Naive thymus-derived CD4-positive, alpha-beta T cell (primary cell): Measurements from ENCODE around the gene BRDT. TPM values are rescaled to one million over a fixed set of nuclear protein-coding genes. Genes with fewer than 3 reads are reported as not detected.

Experiments
- ATAC-seq: fragments of 150-1000 bp; cut with Tn5 transposase; 2 replicates; pipeline ENCODE4 v1.10.0; 2021; ENCODE audit warnings: mild to moderate bottlenecking, moderate library complexity
- CTCF ChIA-PET: fragments of 350-600 bp; sonication (Branson Sonifier 250); formaldehyde crosslinking; loops from one replicate; lab custom pipeline; 2021; ENCODE audit warnings: antibody characterized with exemption; lab: Charles Lee
- POLR2A ChIA-PET: fragments of 350-600 bp; sonication (Branson Sonifier 250); formaldehyde crosslinking; loops from one replicate; lab custom pipeline; 2021; ENCODE audit warnings: antibody characterized with exemption, inconsistent platforms; lab: Charles Lee
- DNase-seq, 9 donors: peaks; one replicate each; pipeline versions ENCODE4 v3.0.0 to v3.0.0-alpha.2; 2020 to 2022; ENCODE audit warnings: mixed read lengths in 1 of 9
- H3K27ac ChIP-seq: one replicate; pipeline ENCODE4 v1.7.0; 2013; ENCODE audit warnings: mild to moderate bottlenecking, low read depth, low read length, moderate library complexity
- H3K27me3 ChIP-seq, 2 donors: one replicate each; pipeline ENCODE4 v1.7.0; 2013; ENCODE audit warnings: low read length in 2 of 2, mild to moderate bottlenecking in 2 of 2, moderate library complexity in 2 of 2; ENCODE audit not compliant: control insufficient read depth in 2 of 2, insufficient read depth in 2 of 2
- H3K36me3 ChIP-seq, 3 experiments: 1 replicate in 2 of 3; 2 replicates in 1 of 3; pipeline ENCODE4 v1.7.0; 2013; ENCODE audit warnings: low read length in 3 of 3, mild to moderate bottlenecking in 3 of 3, moderate library complexity in 1 of 3; ENCODE audit not compliant: insufficient read depth in 3 of 3, control insufficient read depth in 2 of 3
- H3K4me1 ChIP-seq, 2 donors: one replicate each; pipeline ENCODE4 v1.7.0; 2013; ENCODE audit warnings: low read length in 2 of 2, mild to moderate bottlenecking in 2 of 2, moderate library complexity in 1 of 2; ENCODE audit not compliant: control insufficient read depth in 2 of 2, insufficient read depth in 2 of 2
- H3K4me3 ChIP-seq: 2 replicates; pipeline ENCODE4 v1.7.0; 2013; ENCODE audit warnings: mild to moderate bottlenecking, low read length
- H3K9me3 ChIP-seq, 3 experiments: 1 replicate in 2 of 3; 2 replicates in 1 of 3; pipeline ENCODE4 v1.7.0; 2013; ENCODE audit warnings: low read length in 3 of 3; ENCODE audit not compliant: control insufficient read depth in 2 of 3
- H3K27ac Mint-ChIP-seq, 9 donors: one replicate each; pipeline ENCODE4 v1.8.0; 2020 to 2022; ENCODE audit warnings: mixed read lengths in 9 of 9, mild to moderate bottlenecking in 8 of 9, moderate library complexity in 5 of 9, inconsistent platforms in 2 of 9
- H3K27me3 Mint-ChIP-seq, 5 donors: one replicate each; pipeline ENCODE4 v1.8.0; 2021 to 2022; ENCODE audit warnings: mixed read lengths in 5 of 5, mild to moderate bottlenecking in 1 of 5
- H3K36me3 Mint-ChIP-seq, 5 donors: one replicate each; pipeline ENCODE4 v1.8.0; 2020 to 2022; ENCODE audit warnings: mixed read lengths in 5 of 5, mild to moderate bottlenecking in 3 of 5, inconsistent platforms in 1 of 5
- H3K4me1 Mint-ChIP-seq, 7 donors: one replicate each; pipeline ENCODE4 v1.8.0; 2020 to 2022; ENCODE audit warnings: mixed read lengths in 7 of 7, mild to moderate bottlenecking in 3 of 7, inconsistent platforms in 1 of 7
- H3K4me3 Mint-ChIP-seq, 10 donors: one replicate each; pipeline ENCODE4 v1.8.0; 2020 to 2022; ENCODE audit warnings: mild to moderate bottlenecking in 10 of 10, mixed read lengths in 10 of 10, moderate library complexity in 6 of 10, inconsistent platforms in 2 of 10
- H3K9me3 Mint-ChIP-seq, 11 donors: one replicate each; pipeline ENCODE4 v1.8.0; 2020 to 2022; ENCODE audit warnings: mixed read lengths in 11 of 11, mild to moderate bottlenecking in 4 of 11, inconsistent platforms in 1 of 11, moderate library complexity in 1 of 11
- intact Hi-C, 2 donors: fragments of 100-400 bp; cut with micrococcal nuclease; formaldehyde crosslinking; loops; one replicate each; pipeline ENCODE4 v1.15.1; 2023
- polyA plus RNA-seq, 2 donors: library from polyadenylated mRNA; unstranded; fragments of 300-500 nt; fragmentation: Illumina TruSeq; gene quantifications; one replicate each; pipeline ENCODE4 v1.2.3, GENCODE V29; 2021
- total RNA-seq, 6 experiments: library from RNA in 5 of 6; stranded (reverse) in 5 of 6; gene quantifications; 1 replicate in 5 of 6; 2 replicates in 1 of 6; pipeline ENCODE4 v1.2.3 and lab custom pipeline; 2021 to 2026

Gene BRDT
- total and polyA plus RNA-seq, 7 experiments from 2014 or later: not detected

DNA sequence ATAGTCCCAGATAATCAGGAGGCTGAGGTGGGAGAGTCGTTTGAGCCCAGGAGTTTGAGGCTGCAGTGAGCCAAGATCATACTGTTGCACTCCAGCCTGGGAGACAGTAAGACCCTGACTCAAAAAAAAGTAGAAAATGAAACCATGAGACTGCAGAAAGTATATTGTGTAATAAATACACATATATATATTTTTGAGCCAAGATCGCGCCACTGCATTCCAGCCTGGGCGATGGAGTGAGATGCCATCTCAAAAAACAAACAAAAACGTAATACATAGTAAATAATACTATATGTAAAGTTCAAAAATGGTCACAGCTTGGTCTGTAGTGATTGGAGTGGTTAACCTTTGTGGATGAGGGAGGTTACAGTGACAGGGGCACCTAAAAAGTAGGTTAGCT is 9.7 kb downstream of the BRDT start:
- DNase-seq (no peak), ATAC-seq (no peak)
- Mint-ChIP-seq H3K4me1 (no peaks in the 10 kb centered on the region), H3K36me3 (no peaks in the 10 kb centered on the region), H3K9me3 (no peaks in the 10 kb centered on the region), H3K27ac (no peak overlapping the region), H3K27me3 (peaks cover 0 to 4% (median 0%) of the 10 kb centered on the region in 5 donors), H3K4me3 (no peak overlapping the region)
- no peak overlapping the region for H3K27ac ChIP-seq
- no peaks in the 10 kb centered on the region for H3K27me3 ChIP-seq
- no peaks in the 10 kb centered on the region for H3K9me3 ChIP-seq
- CTCF ChIA-PET: interaction anchor here (0.5 to 0.7 kb wide), 2 partner anchors 41 to 793 kb away, joined by 3 read pairs; no protein-coding TSS in a partner anchor
- H3K4me1 ChIP-seq: no peaks in the 10 kb centered on the region
- no peaks in the 10 kb centered on the region for H3K36me3 ChIP-seq
- POLR2A ChIA-PET: no interaction called here
- intact Hi-C loops: no loop called here
- H3K4me3 ChIP-seq: no peak overlapping the region

- Mint-ChIP-seq H3K27me3 (peaks cover 0 to 6% (median 0%) of the 10 kb centered on the region in 5 donors), H3K4me1 (no peaks in the 10 kb centered on the region), H3K4me3 (no peak overlapping the region), H3K9me3 (peaks cover 0 to 4% (median 0%) of the 10 kb centered on the region in 11 donors), H3K27ac (no peak overlapping the region), H3K36me3 (peaks cover 0 to 4% (median 0%) of the 10 kb centered on the region in 5 donors)
- ChIA-PET POLR2A (no interaction called here), CTCF (no interaction called here)
- Histone ChIP-seq H3K9me3 (no peaks in the 10 kb centered on the region), H3K4me1 (no peaks in the 10 kb centered on the region), H3K4me3 (no peak overlapping the region), H3K36me3 (no peaks in the 10 kb centered on the region), H3K27me3 (no peaks in the 10 kb centered on the region), H3K27ac (no peak overlapping the region)
- intact Hi-C loops: no loop called here
- no peak for ATAC-seq
- DNase-seq: no peak
Measured at GRCh38 chr1:91968334-91968733, 19.1 kb downstream of the BRDT start.

GRCh38 chr1:91979383-91979782 is 30.2 kb downstream of the BRDT start:
- Histone ChIP-seq H3K9me3 (no peaks in the 10 kb centered on the region), H3K27ac (no peak overlapping the region), H3K4me3 (no peak overlapping the region), H3K27me3 (peaks cover 0 to 2% of the 10 kb centered on the region in 2 donors), H3K36me3 (no peaks in the 10 kb centered on the region), H3K4me1 (no peaks in the 10 kb centered on the region)
- Mint-ChIP-seq H3K36me3 (peaks cover 0 to 3% (median 0%) of the 10 kb centered on the region in 5 donors), H3K9me3 (no peaks in the 10 kb centered on the region), H3K27me3 (peaks cover 0 to 19% (median 5%) of the 10 kb centered on the region in 5 donors), H3K27ac (no peak overlapping the region), H3K4me3 (no peak overlapping the region), H3K4me1 (no peaks in the 10 kb centered on the region)
- intact Hi-C loops: no loop called here
- ATAC-seq (no peak), DNase-seq (no peak)
- CTCF ChIA-PET: no interaction called here
- POLR2A ChIA-PET: no interaction called here

DNA sequence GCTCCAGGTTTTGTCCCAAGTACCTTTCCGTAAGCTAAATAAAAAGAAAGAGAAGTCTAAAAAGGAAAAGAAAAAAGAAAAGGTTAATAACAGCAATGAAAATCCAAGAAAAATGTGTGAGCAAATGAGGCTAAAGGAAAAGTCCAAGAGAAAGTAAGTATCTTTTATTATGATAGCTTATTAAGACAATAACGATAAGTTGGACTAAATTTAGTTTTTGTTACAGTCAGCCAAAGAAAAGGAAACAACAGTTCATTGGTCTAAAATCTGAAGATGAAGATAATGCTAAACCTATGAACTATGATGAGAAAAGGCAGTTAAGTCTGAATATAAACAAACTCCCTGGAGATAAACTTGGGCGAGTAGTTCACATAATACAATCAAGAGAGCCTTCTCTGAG is 31.5 kb downstream of the BRDT start:
- H3K9me3 Mint-ChIP-seq: no peaks in the 10 kb centered on the region
- DNase-seq: no peak
- H3K36me3 Mint-ChIP-seq: peaks cover 0 to 3% (median 0%) of the 10 kb centered on the region in 5 donors
- peaks cover 0 to 2% of the 10 kb centered on the region in 2 donors for H3K27me3 ChIP-seq
- H3K4me1 ChIP-seq: no peaks in the 10 kb centered on the region
- ChIA-PET CTCF (interaction anchor here (0.6 kb wide), 1 partner anchor 311 kb away, joined by 4 read pairs; no protein-coding TSS in a partner anchor), POLR2A (no interaction called here)
- peaks cover 0 to 16% (median 5%) of the 10 kb centered on the region in 5 donors for H3K27me3 Mint-ChIP-seq
- H3K27ac Mint-ChIP-seq: no peak overlapping the region
- intact Hi-C loops: no loop called here
- no peak overlapping the region for H3K4me3 ChIP-seq
- no peak overlapping the region for H3K27ac ChIP-seq
- ATAC-seq: no peak
- no peaks in the 10 kb centered on the region for H3K4me1 Mint-ChIP-seq
- no peaks in the 10 kb centered on the region for H3K9me3 ChIP-seq
- no peaks in the 10 kb centered on the region for H3K36me3 ChIP-seq
- H3K4me3 Mint-ChIP-seq: no peak overlapping the region

DNA sequence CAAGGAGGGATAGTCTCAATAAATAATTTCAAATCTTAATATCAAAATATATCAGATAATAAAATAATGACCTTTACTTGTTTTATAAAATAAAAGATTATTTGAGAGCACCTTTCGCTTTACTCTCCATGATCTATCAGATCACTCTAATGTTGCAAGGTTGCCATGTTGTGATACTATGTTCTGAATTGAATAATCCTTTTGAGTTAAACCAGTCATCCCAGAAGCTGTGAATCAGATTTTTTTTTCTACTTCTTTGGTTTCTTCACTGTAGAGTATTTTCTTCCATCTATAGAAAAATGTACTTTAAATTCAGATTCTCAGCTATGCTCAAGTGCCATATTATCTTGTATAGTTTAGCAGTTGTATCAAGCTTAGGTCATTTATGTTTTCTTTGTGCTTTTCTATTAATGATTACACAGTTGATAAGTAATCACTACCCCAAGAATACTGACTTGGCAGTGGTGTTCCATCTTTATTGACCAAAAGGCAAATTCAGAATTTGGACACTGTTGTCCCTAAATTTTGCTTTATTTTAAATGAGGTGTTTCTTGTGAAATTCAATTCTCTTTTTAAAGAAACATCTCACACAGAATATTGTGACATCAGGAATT is 32.9 kb downstream of the BRDT start:
- DNase-seq (no peak), ATAC-seq (no peak)
- Histone ChIP-seq H3K27ac (no peak overlapping the region), H3K9me3 (no peaks in the 10 kb centered on the region), H3K4me3 (no peak overlapping the region), H3K27me3 (peaks cover 0 to 2% of the 10 kb centered on the region in 2 donors), H3K36me3 (no peaks in the 10 kb centered on the region), H3K4me1 (no peaks in the 10 kb centered on the region)
- Mint-ChIP-seq H3K36me3 (peaks cover 0 to 3% (median 0%) of the 10 kb centered on the region in 5 donors), H3K4me1 (no peaks in the 10 kb centered on the region), H3K27me3 (peaks cover 0 to 12% (median 5%) of the 10 kb centered on the region in 5 donors), H3K9me3 (no peaks in the 10 kb centered on the region), H3K4me3 (no peak overlapping the region), H3K27ac (no peak overlapping the region)
- ChIA-PET POLR2A (interaction anchor here (0.6 kb wide), 1 partner anchor 231 kb away, joined by 3 read pairs; no protein-coding TSS in a partner anchor), CTCF (no interaction called here)
- intact Hi-C loops: no loop called here

GRCh38 chr1:91993256-91993655 is 44.1 kb downstream of the BRDT start:
- Mint-ChIP-seq H3K27me3 (peaks cover 0 to 10% (median 0%) of the 10 kb centered on the region in 5 donors), H3K27ac (no peak overlapping the region), H3K4me3 (no peak overlapping the region), H3K36me3 (no peaks in the 10 kb centered on the region), H3K9me3 (no peaks in the 10 kb centered on the region), H3K4me1 (no peaks in the 10 kb centered on the region)
- Histone ChIP-seq H3K4me3 (no peak overlapping the region), H3K27me3 (no peaks in the 10 kb centered on the region), H3K27ac (no peak overlapping the region), H3K36me3 (no peaks in the 10 kb centered on the region), H3K4me1 (no peaks in the 10 kb centered on the region), H3K9me3 (no peaks in the 10 kb centered on the region)
- no peak for DNase-seq
- intact Hi-C loops: loop anchor here (10.0 kb wide), 1 partner anchor 492 kb away; the partner anchor contains the start of gene GFI1 (in 2 of the 2)
- ChIA-PET POLR2A (no interaction called here), CTCF (interaction anchor here (0.6 to 1.6 kb wide), 2 partner anchors 16 to 298 kb away, joined by 3 to 6 read pairs; no protein-coding TSS in a partner anchor)
- ATAC-seq: no peak
